ENCODE measurements around the gene RNF214. TPM values are rescaled to one million over a fixed set of nuclear protein-coding genes. Genes with fewer than 3 reads are reported as not detected.
"Not testable (repeated sequence)": the region's sequence is repeated elsewhere in the genome, so short reads cannot be mapped to it uniquely, and the experiment has no call there.

Gene RNF214
- total RNA-seq, 4 donors from 2014 or later = 7.4 to 11.3 (median 9.5) TPM

DNA sequence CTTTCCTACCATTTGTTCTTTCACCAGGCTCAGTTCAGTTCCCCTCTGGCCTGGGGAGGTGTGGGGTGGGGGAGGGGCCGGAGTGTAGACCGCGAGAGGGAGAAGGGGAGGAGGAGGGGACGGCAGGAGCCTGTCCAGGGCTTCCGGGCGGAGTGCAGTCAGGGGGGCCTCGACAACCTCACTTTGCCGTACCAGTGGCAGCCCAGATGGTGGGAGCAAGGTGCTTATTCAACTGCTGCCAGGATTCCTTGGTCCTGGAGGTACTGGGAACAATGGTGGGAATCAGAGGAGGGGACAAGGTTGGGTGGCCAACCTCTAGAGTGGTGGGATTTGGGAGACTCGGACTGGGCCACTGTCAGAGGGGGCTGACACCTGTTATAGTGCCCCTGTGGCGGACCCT lies 82.4 kb downstream of the RNF214 start:
- WGBS, 2 donors = 30 to 32% methylated on average over 10 of the region's 10 CpGs
- TF ChIP-seq POLR2A (IDR thresholded peaks at IDR 0.05) = no peak
- TF ChIP-seq, protein P1, sequence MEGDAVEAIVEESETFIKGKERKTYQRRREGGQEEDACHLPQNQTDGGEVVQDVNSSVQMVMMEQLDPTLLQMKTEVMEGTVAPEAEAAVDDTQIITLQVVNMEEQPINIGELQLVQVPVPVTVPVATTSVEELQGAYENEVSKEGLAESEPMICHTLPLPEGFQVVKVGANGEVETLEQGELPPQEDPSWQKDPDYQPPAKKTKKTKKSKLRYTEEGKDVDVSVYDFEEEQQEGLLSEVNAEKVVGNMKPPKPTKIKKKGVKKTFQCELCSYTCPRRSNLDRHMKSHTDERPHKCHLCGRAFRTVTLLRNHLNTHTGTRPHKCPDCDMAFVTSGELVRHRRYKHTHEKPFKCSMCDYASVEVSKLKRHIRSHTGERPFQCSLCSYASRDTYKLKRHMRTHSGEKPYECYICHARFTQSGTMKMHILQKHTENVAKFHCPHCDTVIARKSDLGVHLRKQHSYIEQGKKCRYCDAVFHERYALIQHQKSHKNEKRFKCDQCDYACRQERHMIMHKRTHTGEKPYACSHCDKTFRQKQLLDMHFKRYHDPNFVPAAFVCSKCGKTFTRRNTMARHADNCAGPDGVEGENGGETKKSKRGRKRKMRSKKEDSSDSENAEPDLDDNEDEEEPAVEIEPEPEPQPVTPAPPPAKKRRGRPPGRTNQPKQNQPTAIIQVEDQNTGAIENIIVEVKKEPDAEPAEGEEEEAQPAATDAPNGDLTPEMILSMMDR (IDR thresholded peaks at IDR 0.05) = no peak
- DNase-seq (ENCODE audit: low spot score in 2 of 2) = no peak
- intact Hi-C loops (cut with DNase I; ENCODE audit: low total_unique reads) = no loop called here
- no peak overlapping the region for H3K4me3 ChIP-seq (ENCODE audit: low read depth, poor library complexity, severe bottlenecking)

DNA sequence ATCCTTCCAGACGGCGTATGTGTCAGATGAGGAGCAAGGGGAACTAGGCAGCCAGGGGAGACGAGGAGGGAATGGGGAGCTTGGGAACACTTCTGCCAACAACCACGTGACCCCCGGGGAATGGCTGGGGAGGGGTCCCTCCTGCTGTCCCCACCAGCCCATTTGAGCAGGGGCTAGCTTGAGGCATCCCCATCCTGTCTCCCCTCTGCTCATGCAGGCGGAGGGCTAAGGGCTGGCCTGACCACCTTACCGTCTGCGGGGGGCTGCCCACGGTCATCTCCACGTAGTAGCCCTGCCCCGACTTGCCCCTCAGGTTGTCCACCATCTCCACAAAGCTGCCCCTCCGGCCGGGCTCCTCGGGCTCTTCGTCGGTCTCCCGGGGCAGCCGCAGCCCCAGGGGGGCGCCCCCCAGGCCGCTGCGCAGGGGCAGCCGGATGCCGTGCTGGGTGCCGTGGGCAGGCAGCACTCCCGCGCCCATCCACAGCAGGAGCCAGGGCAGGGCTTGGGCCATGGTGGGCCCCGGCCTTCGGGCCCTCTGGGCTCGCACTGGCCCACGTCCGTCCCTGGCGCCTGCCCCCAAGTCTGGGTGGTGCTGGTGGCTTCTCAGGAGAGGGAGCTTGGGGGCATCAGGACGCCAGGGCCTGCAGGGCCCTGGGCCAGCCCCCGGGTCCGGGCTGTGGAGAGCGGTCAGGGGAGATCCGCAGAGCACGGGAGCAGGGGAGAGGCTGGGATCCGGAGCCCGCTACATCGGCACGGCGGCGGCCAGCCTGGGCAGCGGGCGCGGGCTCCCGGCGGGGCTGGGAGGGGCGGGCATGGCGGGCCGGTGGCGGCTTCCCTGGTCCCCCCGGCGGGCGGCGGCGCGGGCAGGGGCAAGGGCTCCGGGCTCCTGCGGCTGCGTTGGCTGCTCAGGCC lies 83.1 kb downstream of the RNF214 start:
- DNase-seq (ENCODE audit: low spot score in 2 of 2) = no peak
- H3K4me3 ChIP-seq (ENCODE audit: low read depth, poor library complexity, severe bottlenecking) = peak overlapping the region; percentile 76
- TF ChIP-seq, protein P1 (IDR thresholded peaks at IDR 0.05) = no peak
- TF ChIP-seq POLR2A (IDR thresholded peaks at IDR 0.05) = no peak
- intact Hi-C loops (cut with DNase I; ENCODE audit: low total_unique reads) = no loop called here
- 2 to 5% methylated on average over 23 to 29 of the region's 62 CpGs for WGBS, 2 donors

DNA sequence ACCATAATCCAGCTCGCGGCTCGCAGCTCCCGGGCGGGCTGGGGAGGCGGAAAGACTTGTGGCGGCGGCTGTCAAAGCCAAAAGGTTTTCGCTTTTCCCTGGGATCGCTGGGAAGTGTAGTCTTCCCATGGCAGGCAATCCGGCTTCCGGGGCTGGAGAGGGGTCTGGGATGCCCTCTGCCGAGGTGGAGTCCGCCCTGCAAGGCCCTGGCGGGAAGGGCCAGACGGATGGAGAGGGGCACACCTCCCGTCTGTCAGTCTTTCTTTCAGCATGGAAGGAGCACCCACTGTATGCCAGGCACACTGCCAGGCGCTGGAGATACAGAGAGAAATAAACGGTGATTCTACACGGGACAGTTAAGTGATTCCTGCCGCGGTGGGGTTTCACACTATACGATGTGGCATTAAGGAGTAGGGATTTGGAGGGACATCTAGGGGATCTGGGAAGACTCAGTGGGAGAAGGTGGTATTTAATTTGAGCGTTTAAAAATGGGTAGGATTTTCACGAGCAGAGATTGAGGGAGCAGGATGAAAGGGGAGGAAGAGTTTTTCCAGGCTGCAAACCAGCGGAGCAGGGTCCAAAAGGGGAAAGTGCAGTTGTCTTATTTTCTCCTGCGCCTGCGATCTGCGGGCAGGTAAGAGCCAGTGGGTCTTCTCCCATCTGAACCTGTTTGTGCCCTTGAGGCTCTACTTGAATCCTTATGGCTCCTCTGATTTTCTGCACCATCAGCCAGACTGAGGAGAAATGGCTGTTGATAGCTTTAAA lies 83.9 kb downstream of the RNF214 start, which contains the start of gene BACE1:
Gene BACE1, minus strand, starts transcription at position 60 of the 765 bp plus-strand sequence. CDS start 461 bp downstream, outside the sequence.
- WGBS, 2 donors = 3 to 13% methylated on average over 14 to 27 of the region's 29 CpGs
- no peak for TF ChIP-seq POLR2A (IDR thresholded peaks at IDR 0.05)
- TF ChIP-seq, protein P1 (IDR thresholded peaks at IDR 0.05) = no peak
- intact Hi-C loops (cut with DNase I; ENCODE audit: low total_unique reads) = no loop called here
- DNase-seq (ENCODE audit: low spot score in 2 of 2) = peak; percentile 66 to 94
- peak within 1 kb of the TSS; percentile 76 for H3K4me3 ChIP-seq (ENCODE audit: low read depth, poor library complexity, severe bottlenecking)

DNA sequence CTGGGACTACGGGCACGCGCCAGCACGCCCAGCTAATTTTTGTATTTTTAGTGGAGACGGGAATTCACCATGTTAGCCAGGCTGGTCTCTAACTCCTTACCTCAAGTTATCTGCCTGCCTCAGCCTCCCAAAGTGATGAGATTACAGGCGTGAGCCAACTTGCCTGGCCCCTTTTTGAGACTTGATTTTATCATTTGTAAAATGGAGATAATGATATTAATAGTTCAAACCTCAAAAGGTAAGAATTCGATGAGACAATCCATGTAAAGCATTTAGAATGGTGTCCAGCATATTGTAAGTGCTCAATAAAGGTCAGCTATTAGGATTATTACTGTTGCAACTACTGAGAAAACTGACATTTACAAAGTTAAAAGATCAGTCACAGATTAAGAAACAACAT lies 86.3 kb downstream of the RNF214 start:
- WGBS, 2 donors = 78 to 83% methylated on average over 7 of the region's 7 CpGs
- intact Hi-C loops (cut with DNase I; ENCODE audit: low total_unique reads) = no loop called here
- TF ChIP-seq, protein P1 (IDR thresholded peaks at IDR 0.05) = no peak
- TF ChIP-seq POLR2A (IDR thresholded peaks at IDR 0.05) = no peak
- no peak overlapping the region for H3K4me3 ChIP-seq (ENCODE audit: low read depth, poor library complexity, severe bottlenecking)
- DNase-seq (ENCODE audit: low spot score in 2 of 2) = no peak

DNA sequence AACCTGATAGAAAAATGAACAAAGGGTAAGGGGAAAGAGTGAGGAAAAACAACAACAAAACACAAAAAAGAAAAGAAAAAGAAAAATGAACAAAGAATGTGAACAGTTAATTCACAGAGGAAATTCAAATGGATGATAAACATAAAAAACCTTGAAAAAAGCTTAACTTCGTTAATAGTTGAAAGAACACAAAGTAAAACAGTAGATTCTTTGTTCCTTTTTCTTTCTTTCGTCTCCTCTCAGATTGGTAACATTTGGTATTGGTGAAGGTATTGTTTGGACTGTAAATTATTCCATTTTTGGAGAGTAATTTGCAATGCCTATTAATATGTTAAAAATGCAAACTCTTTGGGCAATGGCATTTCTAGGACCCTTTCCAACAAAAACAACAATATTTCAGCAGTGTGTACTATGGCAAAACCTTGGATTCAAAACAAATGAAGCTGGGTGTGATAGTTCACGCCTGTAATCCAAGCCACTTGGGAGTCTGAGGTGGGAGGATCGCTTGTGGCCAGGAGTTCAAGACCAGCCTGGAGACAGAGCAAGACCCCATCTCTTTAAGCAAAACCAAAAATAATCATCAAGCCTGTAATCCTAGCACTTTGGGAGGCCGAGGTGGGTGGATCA lies 86.9 kb downstream of the RNF214 start:
- no peak for DNase-seq (ENCODE audit: low spot score in 2 of 2)
- no peak overlapping the region for H3K4me3 ChIP-seq (ENCODE audit: low read depth, poor library complexity, severe bottlenecking)
- intact Hi-C loops (cut with DNase I; ENCODE audit: low total_unique reads) = no loop called here
- TF ChIP-seq, protein P1 (IDR thresholded peaks at IDR 0.05) = no peak
- TF ChIP-seq POLR2A (IDR thresholded peaks at IDR 0.05) = no peak
- 81 to 83% methylated on average over 5 of the region's 5 CpGs for WGBS, 2 donors

DNA sequence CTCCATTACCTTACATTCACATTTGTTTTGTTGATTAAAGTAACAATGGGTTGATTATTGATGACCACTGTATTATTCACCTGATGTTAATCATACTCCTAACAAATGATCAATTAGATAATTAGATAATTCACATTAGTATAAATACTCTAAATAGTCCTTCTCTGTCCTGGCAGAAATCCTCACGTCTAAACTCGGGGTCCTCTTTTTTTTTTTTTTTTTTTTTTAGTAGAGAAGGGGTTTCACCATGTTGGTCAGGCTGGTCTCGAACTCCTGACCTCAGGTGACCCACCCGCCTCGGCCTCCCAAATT lies 94.7 kb downstream of the RNF214 start:
- intact Hi-C loops (cut with DNase I; ENCODE audit: low total_unique reads) = not testable (repeated sequence)
- WGBS, 2 donors = 10 to 13% methylated on average over 5 of the region's 5 CpGs

More for the DNA sequence above, 94.7 kb downstream of the RNF214 start:
- H3K4me3 ChIP-seq (ENCODE audit: low read depth, poor library complexity, severe bottlenecking); DNase-seq (ENCODE audit: low spot score in 2 of 2): not testable (repeated sequence)
